Mammary epithelial cell (primary cell): ENCODE measurements around the gene LASP1.

Experiments
- CTCF ChIP-seq, 2 donors: IDR thresholded peaks in 1 of 2; conservative IDR thresholded peaks in 1 of 2; 2 replicates each; pipeline ENCODE4 v1.5.1; 2011 to 2012; ENCODE audit warnings: inconsistent platforms in 2 of 2, low read length in 2 of 2, mild to moderate bottlenecking in 2 of 2, control low read depth in 1 of 2, low read depth in 1 of 2; ENCODE audit not compliant: insufficient read depth in 1 of 2; ENCODE audit errors: extremely low read depth in 1 of 2
- EZH2 ChIP-seq: IDR thresholded peaks from 2 replicates; pipeline ENCODE4 v1.6.1; 2012; ENCODE audit warnings: low read length, inconsistent platforms, borderline replicate concordance

GRCh38 chr17:38868817-38869525, 887 bp upstream of the LASP1 start:
- TF ChIP-seq CTCF (conservative IDR thresholded peaks at IDR 0.05 in 1 of 2, IDR thresholded peaks at IDR 0.05 in 1 of 2; ENCODE audit: extremely low read depth in 1 of 2, insufficient read depth in 1 of 2, low read depth in 1 of 2, low read length in 2 of 2), result peak; percentile 7 to 49
- TF ChIP-seq EZH2, result no peak
